SK-N-SH (cell line): Measurements from ENCODE around the gene TBC1D13. TPM values are rescaled to one million over a fixed set of nuclear protein-coding genes. Genes with fewer than 3 reads are reported as not detected.

Experiments
- CTCF ChIA-PET: fragments of 300-600, 350-600 bp; formaldehyde crosslinking; extraction: SDS; loops from one replicate; lab custom pipeline; 2021; lab: Yijun Ruan, JAX
- POLR2A ChIA-PET: fragments of 350-600 bp; sonication (Branson Sonifier 250); formaldehyde crosslinking; extraction: SDS; loops from one replicate; lab custom pipeline; 2020; ENCODE audit warnings: antibody characterized with exemption, inconsistent platforms; lab: Yijun Ruan, JAX
- DNase-seq: peaks from one replicate; pipeline ENCODE4 v3.0.0; 2012
- H2AFZ ChIP-seq: fragments of 200-600 bp; sonication (generic); 2 replicates; pipeline ENCODE4 v1.8.1; 2016; ENCODE audit warnings: antibody characterized with exemption, mild to moderate bottlenecking, low read depth
- H3F3A ChIP-seq: fragments of 200-600 bp; sonication (generic); replicated peaks from 2 replicates; pipeline ENCODE3; 2016; ENCODE audit warnings: antibody characterized with exemption, mild to moderate bottlenecking; ENCODE audit not compliant: insufficient read depth
- H3K27ac ChIP-seq, 2 experiments: fragments of 200-500 bp in 1 of 2; fragments of 200-600 bp in 1 of 2; sonication (Bioruptor generic) in 1 of 2; sonication (generic), shearing (Covaris generic) in 1 of 2; 2 replicates each; pipeline versions ENCODE4 v1.5.1 to v1.6.1; 2014 to 2016; ENCODE audit warnings: low read depth in 2 of 2, inconsistent platforms in 1 of 2, low read length in 1 of 2, mild to moderate bottlenecking in 1 of 2, mixed read lengths in 1 of 2
- H3K27me3 ChIP-seq: fragments of 200-600 bp; sonication (generic), shearing (Covaris generic); 2 replicates; pipeline ENCODE4 v1.6.1; 2016; ENCODE audit warnings: mixed run types; ENCODE audit not compliant: insufficient read depth
- H3K36me3 ChIP-seq, 2 experiments: fragments of 200-500 bp in 1 of 2; fragments of 200-600 bp in 1 of 2; sonication (Bioruptor generic) in 1 of 2; sonication (generic) in 1 of 2; replicated peaks in 1 of 2; 2 replicates each; pipeline versions ENCODE3 to v1.5.1; 2014 to 2016; ENCODE audit warnings: low read length in 1 of 2, mild to moderate bottlenecking in 1 of 2; ENCODE audit not compliant: insufficient read depth in 2 of 2, control insufficient read depth in 1 of 2
- H3K4me1 ChIP-seq, 2 experiments: fragments of 200-500 bp in 1 of 2; fragments of 200-600 bp in 1 of 2; sonication (Bioruptor generic) in 1 of 2; sonication (generic), shearing (Covaris generic) in 1 of 2; 2 replicates each; pipeline versions ENCODE4 v1.5.1 to v1.6.1; 2014 to 2016; ENCODE audit warnings: low read depth in 1 of 2, low read length in 1 of 2, mixed run types in 1 of 2; ENCODE audit not compliant: insufficient read depth in 2 of 2, control insufficient read depth in 1 of 2
- H3K4me2 ChIP-seq: fragments of 200-600 bp; sonication (generic), shearing (Covaris generic); 2 replicates; pipeline ENCODE4 v1.6.1; 2017; ENCODE audit warnings: mixed run types
- H3K4me3 ChIP-seq, 2 experiments: fragments of 200-500 bp in 1 of 2; fragments of 200-600 bp in 1 of 2; sonication (Bioruptor generic) in 1 of 2; sonication (generic), shearing (Covaris generic) in 1 of 2; 2 replicates each; pipeline versions ENCODE4 v1.5.1 to v1.8.1; 2014 to 2016; ENCODE audit warnings: low read depth in 2 of 2, inconsistent platforms in 1 of 2, low read length in 1 of 2, mild to moderate bottlenecking in 1 of 2, mixed read lengths in 1 of 2, moderate library complexity in 1 of 2
- H3K79me2 ChIP-seq: fragments of 200-600 bp; sonication (generic); 2 replicates; pipeline ENCODE4 v1.8.1; 2017; ENCODE audit warnings: mild to moderate bottlenecking; ENCODE audit not compliant: insufficient read depth
- H3K9ac ChIP-seq: fragments of 200-600 bp; sonication (generic); 2 replicates; pipeline ENCODE4 v1.6.1; 2017; ENCODE audit warnings: mixed run types
- H3K9me2 ChIP-seq: fragments of 200-600 bp; sonication (generic); 2 replicates; pipeline ENCODE4 v1.6.1; 2017; ENCODE audit warnings: mixed run types
- H3K9me3 ChIP-seq: fragments of 200-600 bp; sonication (generic); 2 replicates; pipeline ENCODE4 v1.6.1; 2017; ENCODE audit warnings: mixed run types, mild to moderate bottlenecking, moderate library complexity
- H4K20me1 ChIP-seq: fragments of 200-600 bp; sonication (generic); 2 replicates; pipeline ENCODE4 v1.6.1; 2017; ENCODE audit warnings: mild to moderate bottlenecking, mixed run types; ENCODE audit not compliant: insufficient read depth
- CHD2 ChIP-seq: fragments of 150-350 bp; IDR thresholded peaks from 2 replicates; pipeline ENCODE4 v1.6.1; 2018; ENCODE audit warnings: low read length; ENCODE audit not compliant: partially characterized antibody
- FOXM1 ChIP-seq: IDR thresholded peaks from 2 replicates; pipeline ENCODE4 v1.4.0; 2012; ENCODE audit warnings: low read depth, mild to moderate bottlenecking
- GABPA ChIP-seq: IDR thresholded peaks from 2 replicates; pipeline ENCODE4 v1.4.0; 2012; ENCODE audit warnings: low read depth, mild to moderate bottlenecking
- JUND ChIP-seq: IDR thresholded peaks from 2 replicates; pipeline ENCODE4 v1.4.0; 2012
- NFIC ChIP-seq: IDR thresholded peaks from 2 replicates; pipeline ENCODE4 v1.4.0; 2012; ENCODE audit warnings: borderline replicate concordance
- NRF1 ChIP-seq: IDR thresholded peaks from 2 replicates; pipeline ENCODE4 v1.6.1; 2012; ENCODE audit warnings: low read depth, mild to moderate bottlenecking, low read length
- RAD21 ChIP-seq: IDR thresholded peaks from 2 replicates; pipeline ENCODE4 v1.6.1; 2012; ENCODE audit warnings: mild to moderate bottlenecking, low read length
- TCF12 ChIP-seq: IDR thresholded peaks from 2 replicates; pipeline ENCODE4 v1.4.0; 2012
- TEAD4 ChIP-seq: IDR thresholded peaks from 2 replicates; pipeline ENCODE4 v1.4.0; 2012; ENCODE audit warnings: mild to moderate bottlenecking, borderline replicate concordance; ENCODE audit not compliant: insufficient read depth
- YY1 ChIP-seq: IDR thresholded peaks from 2 replicates; pipeline ENCODE4 v1.4.0; 2012; ENCODE audit warnings: low read depth, mild to moderate bottlenecking
- WGBS: methylation state at CpG from one replicate; pipeline ENCODE4 v1.1.6; 2017; ENCODE audit warnings: low lambda C conversion rate; 5-methylcytosine and 5-hydroxymethylcytosine counted together
- polyA plus RNA-seq, 3 experiments: library from polyadenylated mRNA; depleted of rRNA; stranded (reverse); fragments of >200 nt; gene quantifications; 2 replicates each; pipeline ENCODE4 v1.2.3, GENCODE V29; 2012
- TF ChIP-seq, protein P1 (sequence below): fragments of 200-600 bp; sonication (generic); IDR thresholded peaks from 2 replicates; pipeline ENCODE4 v1.6.1; 2017; ENCODE audit warnings: antibody characterized with exemption, mild to moderate bottlenecking, moderate library complexity
- TF ChIP-seq, protein P2 (sequence below): IDR thresholded peaks from 2 replicates; pipeline ENCODE4 v1.4.0; 2012; ENCODE audit warnings: low read depth, borderline replicate concordance
- TF ChIP-seq, protein P3 (sequence below): fragments of 150-350 bp; IDR thresholded peaks from 2 replicates; pipeline ENCODE4 v1.6.1; 2017; ENCODE audit warnings: antibody characterized with exemption, low read length, low read depth, borderline replicate concordance
- TF ChIP-seq, protein P4 (sequence below): fragments of 150-350 bp; IDR thresholded peaks from 2 replicates; pipeline ENCODE4 v1.6.1; 2016; ENCODE audit warnings: mild to moderate bottlenecking, low read depth, low read length
- TF ChIP-seq, protein P5 (sequence below): IDR thresholded peaks from 2 replicates; pipeline ENCODE4 v1.4.0; 2012; ENCODE audit warnings: low read depth

TBC1D13 gene
- polyA plus RNA-seq, 1 of the 3 experiments (the other 2 are of a cell fraction) = 19.1 TPM

DNA sequence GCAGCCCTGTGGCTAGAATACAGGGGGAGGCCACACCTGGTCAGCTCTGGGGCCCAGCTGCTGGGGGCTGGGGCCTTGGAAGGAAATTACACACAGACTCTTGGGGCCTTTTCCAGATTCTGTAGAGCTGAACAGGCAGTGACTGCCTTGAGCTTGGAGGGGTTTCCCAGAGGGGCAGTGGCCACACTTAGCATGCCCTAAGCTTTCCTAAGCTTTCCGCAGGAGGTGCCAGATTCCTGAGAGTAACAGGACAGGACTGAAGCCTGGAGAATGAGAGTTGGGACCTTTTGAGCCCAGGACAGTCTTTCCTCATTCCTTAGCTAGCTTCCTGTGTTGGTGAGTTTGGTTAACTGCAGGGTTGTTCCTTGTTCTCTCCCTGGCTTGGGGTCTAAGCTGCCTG is 1.4 kb downstream of the TBC1D13 start (continued):
- TF ChIP-seq, protein P1, sequence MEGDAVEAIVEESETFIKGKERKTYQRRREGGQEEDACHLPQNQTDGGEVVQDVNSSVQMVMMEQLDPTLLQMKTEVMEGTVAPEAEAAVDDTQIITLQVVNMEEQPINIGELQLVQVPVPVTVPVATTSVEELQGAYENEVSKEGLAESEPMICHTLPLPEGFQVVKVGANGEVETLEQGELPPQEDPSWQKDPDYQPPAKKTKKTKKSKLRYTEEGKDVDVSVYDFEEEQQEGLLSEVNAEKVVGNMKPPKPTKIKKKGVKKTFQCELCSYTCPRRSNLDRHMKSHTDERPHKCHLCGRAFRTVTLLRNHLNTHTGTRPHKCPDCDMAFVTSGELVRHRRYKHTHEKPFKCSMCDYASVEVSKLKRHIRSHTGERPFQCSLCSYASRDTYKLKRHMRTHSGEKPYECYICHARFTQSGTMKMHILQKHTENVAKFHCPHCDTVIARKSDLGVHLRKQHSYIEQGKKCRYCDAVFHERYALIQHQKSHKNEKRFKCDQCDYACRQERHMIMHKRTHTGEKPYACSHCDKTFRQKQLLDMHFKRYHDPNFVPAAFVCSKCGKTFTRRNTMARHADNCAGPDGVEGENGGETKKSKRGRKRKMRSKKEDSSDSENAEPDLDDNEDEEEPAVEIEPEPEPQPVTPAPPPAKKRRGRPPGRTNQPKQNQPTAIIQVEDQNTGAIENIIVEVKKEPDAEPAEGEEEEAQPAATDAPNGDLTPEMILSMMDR = no peak

DNA sequence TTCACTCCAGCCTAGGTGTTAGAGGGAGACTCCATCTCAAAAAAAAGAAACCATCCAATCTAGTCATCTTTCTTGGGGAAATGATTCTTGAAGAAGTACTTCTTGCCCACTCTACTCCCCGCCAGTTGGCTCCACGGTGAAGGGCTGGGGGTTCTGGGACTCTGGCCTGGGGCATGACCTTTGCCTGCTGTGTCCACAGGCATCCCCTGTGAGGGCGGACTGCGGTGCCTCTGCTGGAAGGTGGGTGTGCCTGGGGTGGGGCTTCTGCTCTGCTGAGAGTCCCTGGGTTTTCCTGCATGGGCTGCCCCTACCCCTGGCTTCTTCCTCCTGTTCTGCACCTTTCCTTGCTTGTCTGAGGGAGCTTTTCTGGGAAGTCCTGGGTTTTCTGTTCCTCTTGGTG is 3.5 kb downstream of the TBC1D13 start:
- CTCF ChIA-PET = interaction anchor here (2.8 kb wide), 1 partner anchor 28 kb away, joined by 14 read pairs; the partner anchor contains the start of gene ENDOG
- Histone ChIP-seq H3K9ac (no peak overlapping the region), H3K4me3 (no peak overlapping the region)
- TF ChIP-seq, protein P2, sequence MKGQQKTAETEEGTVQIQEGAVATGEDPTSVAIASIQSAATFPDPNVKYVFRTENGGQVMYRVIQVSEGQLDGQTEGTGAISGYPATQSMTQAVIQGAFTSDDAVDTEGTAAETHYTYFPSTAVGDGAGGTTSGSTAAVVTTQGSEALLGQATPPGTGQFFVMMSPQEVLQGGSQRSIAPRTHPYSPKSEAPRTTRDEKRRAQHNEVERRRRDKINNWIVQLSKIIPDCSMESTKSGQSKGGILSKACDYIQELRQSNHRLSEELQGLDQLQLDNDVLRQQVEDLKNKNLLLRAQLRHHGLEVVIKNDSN = no peak
- TF ChIP-seq GABPA (no peak), JUND (no peak), YY1 (no peak), NFIC (no peak), CHD2 (no peak), TCF12 (no peak), FOXM1 (no peak)
- TF ChIP-seq, protein P3, sequence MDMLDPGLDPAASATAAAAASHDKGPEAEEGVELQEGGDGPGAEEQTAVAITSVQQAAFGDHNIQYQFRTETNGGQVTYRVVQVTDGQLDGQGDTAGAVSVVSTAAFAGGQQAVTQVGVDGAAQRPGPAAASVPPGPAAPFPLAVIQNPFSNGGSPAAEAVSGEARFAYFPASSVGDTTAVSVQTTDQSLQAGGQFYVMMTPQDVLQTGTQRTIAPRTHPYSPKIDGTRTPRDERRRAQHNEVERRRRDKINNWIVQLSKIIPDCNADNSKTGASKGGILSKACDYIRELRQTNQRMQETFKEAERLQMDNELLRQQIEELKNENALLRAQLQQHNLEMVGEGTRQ = no peak
- TF ChIP-seq, all 33 proteins: peak for 0
- no peaks in the 10 kb centered on the region for H3K9me2 ChIP-seq
- H3K4me1 ChIP-seq = peaks cover 0 to 10% of the 10 kb centered on the region in 2 experiments; a peak in 1 of 4 replicates
- WGBS = 89% methylated on average over 3 of the region's 4 CpGs
- H3K79me2 ChIP-seq = peaks cover 28% of the 10 kb centered on the region
- H3K36me3 ChIP-seq = peaks cover 7 to 35% of the 10 kb centered on the region in 2 experiments
- H3K27me3 ChIP-seq = no peaks in the 10 kb centered on the region
- H4K20me1 ChIP-seq = no peaks in the 10 kb centered on the region
- H3K4me2 ChIP-seq = no peak overlapping the region
- no peak overlapping the region for H2AFZ ChIP-seq
- POLR2A ChIA-PET = no interaction called here
- no peaks in the 10 kb centered on the region for H3K9me3 ChIP-seq
- no peak overlapping the region for H3K27ac ChIP-seq
- peaks cover 5% of the 10 kb centered on the region for H3F3A ChIP-seq
- no peak for DNase-seq

DNA sequence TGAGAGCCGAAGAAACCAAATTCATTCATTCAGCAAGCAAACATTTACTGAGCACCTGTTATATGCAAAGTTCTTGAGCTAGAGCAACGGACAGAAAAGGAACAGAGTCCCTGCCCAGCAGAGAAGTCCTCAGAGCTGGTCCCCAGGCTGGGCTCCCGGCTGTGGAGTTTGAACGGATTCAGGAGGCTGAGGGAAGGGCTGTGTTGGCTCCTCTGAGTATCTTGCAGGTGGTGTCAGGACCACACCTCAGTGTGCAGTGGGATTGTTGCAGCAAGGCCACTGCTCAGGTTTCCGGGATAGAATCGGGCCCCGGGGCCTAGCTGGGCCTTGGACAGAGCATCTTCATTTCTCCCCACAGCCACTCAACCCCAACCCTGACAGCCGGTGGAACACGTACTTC is 5.1 kb downstream of the TBC1D13 start:
- peaks cover 22% of the 10 kb centered on the region for H3K79me2 ChIP-seq
- H4K20me1 ChIP-seq = no peaks in the 10 kb centered on the region
- no peak for DNase-seq
- peaks cover 5% of the 10 kb centered on the region for H3F3A ChIP-seq
- H3K27ac ChIP-seq = no peak overlapping the region
- ChIA-PET POLR2A (no interaction called here), CTCF (interaction anchor here (1.1 kb wide), 1 partner anchor 26 kb away, joined by 3 read pairs; the partner anchor contains the start of gene ENDOG)
- peaks cover 0 to 8% of the 10 kb centered on the region in 2 experiments; a peak in 1 of 4 replicates for H3K4me1 ChIP-seq
- no peak overlapping the region for H2AFZ ChIP-seq
- 96% methylated on average over 7 of the region's 9 CpGs for WGBS
- TF ChIP-seq, protein P4, sequence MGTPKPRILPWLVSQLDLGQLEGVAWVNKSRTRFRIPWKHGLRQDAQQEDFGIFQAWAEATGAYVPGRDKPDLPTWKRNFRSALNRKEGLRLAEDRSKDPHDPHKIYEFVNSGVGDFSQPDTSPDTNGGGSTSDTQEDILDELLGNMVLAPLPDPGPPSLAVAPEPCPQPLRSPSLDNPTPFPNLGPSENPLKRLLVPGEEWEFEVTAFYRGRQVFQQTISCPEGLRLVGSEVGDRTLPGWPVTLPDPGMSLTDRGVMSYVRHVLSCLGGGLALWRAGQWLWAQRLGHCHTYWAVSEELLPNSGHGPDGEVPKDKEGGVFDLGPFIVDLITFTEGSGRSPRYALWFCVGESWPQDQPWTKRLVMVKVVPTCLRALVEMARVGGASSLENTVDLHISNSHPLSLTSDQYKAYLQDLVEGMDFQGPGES = no peak
- TF ChIP-seq NRF1 (no peak), TEAD4 (no peak), RAD21 (no peak), GABPA (no peak)
- TF ChIP-seq, protein P2 = no peak
- TF ChIP-seq, protein P5, sequence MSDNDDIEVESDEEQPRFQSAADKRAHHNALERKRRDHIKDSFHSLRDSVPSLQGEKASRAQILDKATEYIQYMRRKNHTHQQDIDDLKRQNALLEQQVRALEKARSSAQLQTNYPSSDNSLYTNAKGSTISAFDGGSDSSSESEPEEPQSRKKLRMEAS = no peak
- H3K4me3 ChIP-seq = no peak overlapping the region
- no peaks in the 10 kb centered on the region for H3K9me3 ChIP-seq
- H3K9me2 ChIP-seq = no peaks in the 10 kb centered on the region
- no peak overlapping the region for H3K9ac ChIP-seq
- no peak overlapping the region for H3K4me2 ChIP-seq
- no peaks in the 10 kb centered on the region for H3K27me3 ChIP-seq
- peaks cover 12 to 38% of the 10 kb centered on the region in 2 experiments for H3K36me3 ChIP-seq
